ENCODE measurements around the gene REEP1.

The REEP1 gene

GRCh38 chr2:86284401-86284841 is 53.0 kb downstream of the REEP1 start:
- no peak for DNase-seq (ENCODE audit: low read depth in 1 of 2, low spot score in 1 of 2)

- no peak for DNase-seq (ENCODE audit: low read depth in 1 of 2, low spot score in 1 of 2)
Measured at GRCh38 chr2:86283411-86284030, 53.9 kb downstream of the REEP1 start.

GRCh38 chr2:86281066-86281700 is 56.2 kb downstream of the REEP1 start:
- DNase-seq (ENCODE audit: low read depth in 1 of 2, low spot score in 1 of 2) = no peak

- DNase-seq (ENCODE audit: low read depth in 1 of 2, low spot score in 1 of 2) = no peak
Measured at GRCh38 chr2:86280191-86280667, 57.2 kb downstream of the REEP1 start.

- DNase-seq (ENCODE audit: low read depth in 1 of 2, low spot score in 1 of 2) = no peak
Measured at GRCh38 chr2:86275962-86276361, 61.5 kb downstream of the REEP1 start.

- DNase-seq (ENCODE audit: low read depth in 1 of 2, low spot score in 1 of 2) = no peak
Measured at GRCh38 chr2:86275384-86275799, 62.0 kb downstream of the REEP1 start.

DNA sequence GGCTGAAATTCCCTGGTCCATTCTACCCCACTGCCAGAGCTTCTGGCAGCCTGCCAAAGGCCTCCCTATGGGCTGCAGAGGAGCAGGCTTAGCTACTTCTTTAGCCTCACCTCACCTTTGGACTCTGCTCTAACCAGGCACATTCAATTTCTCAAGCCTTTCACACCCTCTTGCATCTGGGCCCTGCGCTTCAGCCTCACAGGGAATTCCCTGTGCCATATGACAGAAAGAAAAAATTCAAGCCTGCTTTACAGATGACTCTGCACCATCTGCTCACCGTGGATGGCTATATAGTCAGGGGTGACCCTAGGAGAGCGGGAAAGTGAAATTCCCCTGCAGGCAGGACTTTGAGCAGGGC is 62.5 kb downstream of the REEP1 start:
- DNase-seq (ENCODE audit: low read depth in 1 of 2, low spot score in 1 of 2) = no peak

GRCh38 chr2:86274265-86274917 is 63.0 kb downstream of the REEP1 start:
- no peak for DNase-seq (ENCODE audit: low read depth in 1 of 2, low spot score in 1 of 2)

GRCh38 chr2:86272111-86272510 is 65.3 kb downstream of the REEP1 start:
- DNase-seq (ENCODE audit: low read depth in 1 of 2, low spot score in 1 of 2) = no peak

- DNase-seq (ENCODE audit: low read depth in 1 of 2, low spot score in 1 of 2) = no peak
Measured at GRCh38 chr2:86271248-86271647, 66.2 kb downstream of the REEP1 start.

DNA sequence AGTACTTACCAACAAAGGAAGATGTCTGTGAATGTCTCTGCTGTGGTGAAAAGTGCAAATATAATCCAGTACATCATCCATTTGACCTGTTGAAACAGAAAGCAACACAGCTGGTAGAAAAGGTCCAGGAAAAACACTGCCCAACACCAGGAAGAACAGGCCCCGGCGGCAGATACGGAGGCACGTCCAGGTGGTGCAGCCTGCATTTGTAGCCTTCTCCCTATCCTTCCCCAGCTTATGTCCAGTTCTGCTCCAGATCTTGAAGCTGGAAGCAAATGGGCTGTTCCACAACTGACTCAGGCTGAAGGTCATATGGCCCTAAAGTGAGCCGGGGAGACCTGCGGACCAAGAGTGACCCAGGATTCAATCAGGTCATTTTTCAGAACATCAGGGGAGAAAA is 73.5 kb downstream of the REEP1 start:
- DNase-seq (ENCODE audit: low read depth in 1 of 2, low spot score in 1 of 2) = no peak

GRCh38 chr2:86260978-86261377 is 76.4 kb downstream of the REEP1 start:
- DNase-seq (ENCODE audit: low read depth in 1 of 2, low spot score in 1 of 2) = no peak

GRCh38 chr2:86258106-86258505 is 79.3 kb downstream of the REEP1 start:
- DNase-seq (ENCODE audit: low read depth in 1 of 2, low spot score in 1 of 2) = no peak

DNA sequence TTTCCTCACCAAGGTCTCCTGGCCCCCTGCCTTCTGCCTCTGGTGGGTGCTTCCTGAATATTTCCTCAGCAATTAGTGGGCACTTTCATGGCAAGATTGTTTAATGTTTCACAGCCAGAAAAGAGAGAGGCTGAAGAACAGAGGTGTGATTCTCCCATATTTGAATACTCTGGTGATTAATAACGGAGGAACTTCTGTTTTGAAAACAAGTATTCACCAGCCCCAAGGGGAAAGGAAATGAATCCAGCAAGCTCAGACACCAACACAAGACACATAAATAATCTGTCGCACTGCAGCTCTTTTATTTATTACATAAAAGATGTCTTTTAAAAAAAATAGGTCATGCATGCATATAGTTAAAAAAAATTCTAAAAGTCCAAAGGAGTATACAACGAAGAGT is 80.4 kb downstream of the REEP1 start:
- DNase-seq (ENCODE audit: low read depth in 1 of 2, low spot score in 1 of 2) = no peak

DNA sequence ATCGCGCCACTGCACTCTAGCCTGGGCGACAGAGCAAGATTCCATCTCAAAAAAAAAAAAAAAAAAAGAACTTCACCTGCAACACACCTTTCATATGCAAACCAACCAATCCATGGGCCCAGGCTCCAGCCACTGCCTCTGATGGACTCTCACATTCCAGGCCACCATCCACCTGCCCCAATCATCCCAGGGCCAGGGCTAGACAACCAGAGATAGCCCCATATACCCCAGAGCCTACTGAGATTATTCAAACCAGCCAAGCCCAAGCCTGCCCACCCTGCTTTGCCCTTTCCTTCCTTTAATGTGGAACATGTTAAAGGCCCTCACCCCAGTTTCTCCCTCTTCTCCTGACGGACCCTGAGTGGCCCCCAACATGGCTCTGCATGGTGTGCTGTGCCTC is 81.1 kb downstream of the REEP1 start:
- DNase-seq (ENCODE audit: low read depth in 1 of 2, low spot score in 1 of 2) = no peak

DNA sequence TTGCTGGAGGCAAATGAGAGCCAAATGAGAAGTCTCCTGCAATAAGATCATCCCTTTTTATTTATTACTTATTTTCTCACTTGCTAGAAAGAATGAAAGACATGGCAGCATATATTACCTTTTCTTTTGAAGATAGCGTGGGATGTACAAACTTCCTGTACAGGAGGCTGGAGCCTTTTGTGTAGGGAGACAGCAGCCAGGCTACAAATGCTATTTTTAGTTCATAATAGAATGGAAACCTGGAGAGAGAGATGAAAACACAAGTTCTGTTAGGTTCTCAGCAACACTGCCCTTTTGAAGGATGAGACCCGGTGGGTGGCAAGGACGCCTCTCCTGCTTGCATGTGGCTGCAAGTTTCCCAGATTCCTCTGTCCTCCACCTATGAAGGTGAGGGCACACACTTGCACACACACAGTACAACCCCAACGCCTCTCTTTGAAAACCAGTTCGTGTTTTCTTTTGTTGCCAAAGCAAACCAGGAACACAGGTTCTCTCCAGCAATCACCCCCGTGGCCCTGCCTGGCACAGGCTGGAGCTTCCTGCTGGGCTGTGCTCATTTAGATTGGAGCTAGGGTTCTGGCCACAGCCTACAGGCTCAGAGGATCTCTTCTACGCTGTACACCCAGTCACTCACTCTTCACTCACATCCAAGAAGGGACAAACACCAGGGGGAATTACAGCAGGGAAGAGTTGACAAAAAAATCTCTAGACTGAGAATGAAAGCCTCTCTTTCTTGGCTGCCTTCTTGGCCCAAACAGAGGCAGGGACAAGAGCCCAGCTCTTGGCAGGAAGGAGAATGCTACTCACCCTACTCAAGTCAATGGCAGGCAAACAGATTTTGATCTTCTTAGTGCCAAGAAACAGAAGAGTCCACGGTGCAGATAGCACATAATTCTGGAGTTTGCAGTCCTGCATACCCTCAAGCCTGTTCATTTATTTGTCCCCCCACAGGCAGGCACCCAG is 82.6 kb downstream of the REEP1 start:
- DNase-seq (ENCODE audit: low read depth in 1 of 2, low spot score in 1 of 2) = no peak

GRCh38 chr2:86253424-86253823 is 84.0 kb downstream of the REEP1 start:
- no peak for DNase-seq (ENCODE audit: low read depth in 1 of 2, low spot score in 1 of 2)

- DNase-seq (ENCODE audit: low read depth in 1 of 2, low spot score in 1 of 2) = no peak
Measured at GRCh38 chr2:86251840-86252266, 85.6 kb downstream of the REEP1 start.

GRCh38 chr2:86249579-86250391 is 87.6 kb downstream of the REEP1 start:
- no peak for DNase-seq (ENCODE audit: low read depth in 1 of 2, low spot score in 1 of 2)

GRCh38 chr2:86249176-86249575 is 88.2 kb downstream of the REEP1 start:
- no peak for DNase-seq (ENCODE audit: low read depth in 1 of 2, low spot score in 1 of 2)
